ENCODE measurements around the gene FUT4. TPM values are rescaled to one million over a fixed set of nuclear protein-coding genes. Genes with fewer than 3 reads are reported as not detected.

The FUT4 gene
- total RNA-seq, 2 donors from 2014 or later = 14.1 to 23.4 TPM

- Histone ChIP-seq H3K9me3 (no peaks in the 10 kb centered on the region), H3K4me1 (ENCODE audit: control insufficient read depth in 1 of 2, low read depth in 2 of 2) (peaks cover 33 to 64% of the 10 kb centered on the region in 2 donors), H3K4me3 (no peak overlapping the region), H3K36me3 (no peaks in the 10 kb centered on the region), H3K27ac (no peak overlapping the region), H3K27me3 (replicated peaks; ENCODE audit: insufficient read depth) (no peaks in the 10 kb centered on the region)
- ATAC-seq (ENCODE audit: insufficient number of reproducible peaks, low FRiP score, low read depth) = no peak
- TF ChIP-seq, protein P1, sequence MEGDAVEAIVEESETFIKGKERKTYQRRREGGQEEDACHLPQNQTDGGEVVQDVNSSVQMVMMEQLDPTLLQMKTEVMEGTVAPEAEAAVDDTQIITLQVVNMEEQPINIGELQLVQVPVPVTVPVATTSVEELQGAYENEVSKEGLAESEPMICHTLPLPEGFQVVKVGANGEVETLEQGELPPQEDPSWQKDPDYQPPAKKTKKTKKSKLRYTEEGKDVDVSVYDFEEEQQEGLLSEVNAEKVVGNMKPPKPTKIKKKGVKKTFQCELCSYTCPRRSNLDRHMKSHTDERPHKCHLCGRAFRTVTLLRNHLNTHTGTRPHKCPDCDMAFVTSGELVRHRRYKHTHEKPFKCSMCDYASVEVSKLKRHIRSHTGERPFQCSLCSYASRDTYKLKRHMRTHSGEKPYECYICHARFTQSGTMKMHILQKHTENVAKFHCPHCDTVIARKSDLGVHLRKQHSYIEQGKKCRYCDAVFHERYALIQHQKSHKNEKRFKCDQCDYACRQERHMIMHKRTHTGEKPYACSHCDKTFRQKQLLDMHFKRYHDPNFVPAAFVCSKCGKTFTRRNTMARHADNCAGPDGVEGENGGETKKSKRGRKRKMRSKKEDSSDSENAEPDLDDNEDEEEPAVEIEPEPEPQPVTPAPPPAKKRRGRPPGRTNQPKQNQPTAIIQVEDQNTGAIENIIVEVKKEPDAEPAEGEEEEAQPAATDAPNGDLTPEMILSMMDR (IDR thresholded peaks at IDR 0.05) = no peak
- no peak for DNase-seq (ENCODE audit: low spot score)
These were observed 15.2 kb downstream of the FUT4 start for GRCh38 chr11:94558932-94559331.

DNA sequence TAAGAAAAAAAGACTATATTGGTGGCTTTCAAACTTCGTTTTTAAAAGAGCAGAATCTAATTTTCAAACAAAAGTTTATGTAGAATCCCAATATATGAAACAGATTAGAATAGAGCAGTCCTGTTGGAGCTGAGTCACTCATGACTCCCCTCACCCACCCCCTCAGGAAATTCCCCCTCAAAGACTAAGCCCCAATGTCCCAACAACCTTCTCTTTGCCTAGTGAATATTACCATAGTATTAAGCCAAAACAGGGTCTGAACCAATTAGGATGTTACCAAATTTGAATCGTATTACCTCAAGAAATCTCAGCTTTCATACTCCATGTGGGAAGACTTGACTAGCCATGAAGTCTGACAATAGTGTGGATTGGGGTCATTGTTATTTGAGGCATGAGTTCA lies 15.6 kb downstream of the FUT4 start:
- Histone ChIP-seq H3K27me3 (replicated peaks; ENCODE audit: insufficient read depth) (no peaks in the 10 kb centered on the region), H3K4me1 (ENCODE audit: control insufficient read depth in 1 of 2, low read depth in 2 of 2) (peaks cover 33 to 66% of the 10 kb centered on the region in 2 donors), H3K9me3 (no peaks in the 10 kb centered on the region), H3K36me3 (no peaks in the 10 kb centered on the region), H3K27ac (peak overlapping the region in 1 of 2 donors; percentile 16), H3K4me3 (no peak overlapping the region)
- TF ChIP-seq, protein P1 (IDR thresholded peaks at IDR 0.05) = no peak
- no peak for ATAC-seq (ENCODE audit: insufficient number of reproducible peaks, low FRiP score, low read depth)
- no peak for DNase-seq (ENCODE audit: low spot score)

- Histone ChIP-seq H3K9me3 (no peaks in the 10 kb centered on the region), H3K36me3 (no peaks in the 10 kb centered on the region), H3K4me3 (no peak overlapping the region), H3K27ac (no peak overlapping the region), H3K27me3 (replicated peaks; ENCODE audit: insufficient read depth) (no peaks in the 10 kb centered on the region), H3K4me1 (ENCODE audit: control insufficient read depth in 1 of 2, low read depth in 2 of 2) (peaks cover 29 to 60% of the 10 kb centered on the region in 2 donors)
- no peak for ATAC-seq (ENCODE audit: insufficient number of reproducible peaks, low FRiP score, low read depth)
- TF ChIP-seq, protein P1 (IDR thresholded peaks at IDR 0.05) = no peak
- no peak for DNase-seq (ENCODE audit: low spot score)
These were observed 17.1 kb downstream of the FUT4 start for GRCh38 chr11:94560834-94561233.

- Histone ChIP-seq H3K27ac (peak overlapping the region in 1 of 2 donors; percentile 52), H3K4me3 (no peak overlapping the region), H3K9me3 (no peaks in the 10 kb centered on the region), H3K4me1 (ENCODE audit: control insufficient read depth in 1 of 2, low read depth in 2 of 2) (peaks cover 16 to 36% of the 10 kb centered on the region in 2 donors), H3K36me3 (no peaks in the 10 kb centered on the region), H3K27me3 (replicated peaks; ENCODE audit: insufficient read depth) (no peaks in the 10 kb centered on the region)
- ATAC-seq (ENCODE audit: insufficient number of reproducible peaks, low FRiP score, low read depth) = peak; percentile 91
- DNase-seq (ENCODE audit: low spot score) = no peak
- TF ChIP-seq, protein P1 (IDR thresholded peaks at IDR 0.05) = peak; percentile 34
These were observed 19.6 kb downstream of the FUT4 start for GRCh38 chr11:94563176-94563847.

DNA sequence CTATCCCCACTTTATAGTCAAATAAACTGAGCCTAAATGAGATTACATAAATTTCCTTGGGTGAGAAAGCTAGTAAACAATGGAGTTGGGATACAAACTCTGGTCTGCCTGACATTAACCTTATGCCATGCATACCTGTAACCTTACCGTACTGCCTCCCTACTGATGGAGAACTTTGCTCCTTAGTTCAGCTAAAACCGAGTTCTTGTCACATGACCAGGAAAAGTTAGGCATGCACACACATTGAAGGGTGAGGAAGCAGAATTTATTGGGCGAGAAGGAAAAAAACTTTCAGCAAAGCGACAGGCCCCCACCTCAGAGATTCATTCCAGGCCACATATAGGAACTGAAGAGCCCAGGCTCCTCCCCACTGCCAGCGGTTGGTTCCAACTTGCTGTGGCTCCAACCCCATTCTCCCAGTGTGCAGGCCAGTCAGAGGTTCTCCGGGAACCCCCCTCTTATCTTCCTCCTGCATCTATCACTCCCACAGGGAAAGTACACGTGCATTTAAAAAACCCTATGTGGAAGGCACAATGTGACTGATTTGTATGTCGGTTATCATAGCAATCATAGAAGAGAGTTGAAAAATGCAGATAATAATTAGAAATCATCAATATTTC lies 20.2 kb downstream of the FUT4 start:
- no peaks in the 10 kb centered on the region for H3K36me3 ChIP-seq
- ATAC-seq (ENCODE audit: insufficient number of reproducible peaks, low FRiP score, low read depth) (no peak), DNase-seq (ENCODE audit: low spot score) (no peak)
- H3K9me3 ChIP-seq = no peaks in the 10 kb centered on the region
- TF ChIP-seq, protein P1 (IDR thresholded peaks at IDR 0.05) = no peak
- H3K4me1 ChIP-seq (ENCODE audit: control insufficient read depth in 1 of 2, low read depth in 2 of 2) = peaks cover 10 to 29% of the 10 kb centered on the region in 2 donors
- no peak overlapping the region for H3K4me3 ChIP-seq
- no peaks in the 10 kb centered on the region for H3K27me3 ChIP-seq (replicated peaks; ENCODE audit: insufficient read depth)
- no peak overlapping the region for H3K27ac ChIP-seq
